Embryonic facial prominence (tissue), 1 donor: ENCODE measurements around the gene USP21.
A peak's percentile ranks its signal among the peaks of the same experiment; 100 is the strongest.
"Not testable (repeated sequence)": the region's sequence is repeated elsewhere in the genome, so short reads cannot be mapped to it uniquely, and the experiment has no call there.

Experiments used
- DNase-seq: peaks from one replicate; pipeline ENCODE4 v3.0.0-alpha.2; 2016; ENCODE audit errors: extremely low spot score

Gene USP21

GRCh38 chr1:161159087-161159912 lies at the start of gene USP21:
TSS of gene USP21 (plus strand) at chr1:161159500. CDS start at chr1:161160641, 1,141 bp downstream.
- DNase-seq = peak; percentile 92

GRCh38 chr1:161111117-161111516 lies 48.2 kb upstream of the USP21 start:
- no peak for DNase-seq

DNA sequence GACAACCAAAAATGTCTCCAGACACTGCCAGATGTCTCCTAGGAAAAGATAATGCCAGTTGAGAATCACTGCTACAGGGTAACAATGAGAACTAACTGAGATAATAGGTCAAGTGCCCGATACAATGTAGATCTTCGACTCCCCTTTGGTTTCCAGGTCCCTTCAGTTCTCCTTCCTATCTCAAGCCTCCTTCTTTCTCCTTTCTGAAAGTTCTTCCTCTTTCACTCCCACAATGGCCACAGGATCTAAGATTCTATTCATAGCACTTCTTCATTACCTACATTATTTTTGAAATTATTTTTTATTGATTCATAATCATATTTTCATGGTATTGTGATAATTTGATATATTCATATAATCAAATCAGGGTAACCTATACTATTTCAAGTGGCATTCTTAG lies 47.8 kb upstream of the USP21 start:
- DNase-seq = no peak

DNA sequence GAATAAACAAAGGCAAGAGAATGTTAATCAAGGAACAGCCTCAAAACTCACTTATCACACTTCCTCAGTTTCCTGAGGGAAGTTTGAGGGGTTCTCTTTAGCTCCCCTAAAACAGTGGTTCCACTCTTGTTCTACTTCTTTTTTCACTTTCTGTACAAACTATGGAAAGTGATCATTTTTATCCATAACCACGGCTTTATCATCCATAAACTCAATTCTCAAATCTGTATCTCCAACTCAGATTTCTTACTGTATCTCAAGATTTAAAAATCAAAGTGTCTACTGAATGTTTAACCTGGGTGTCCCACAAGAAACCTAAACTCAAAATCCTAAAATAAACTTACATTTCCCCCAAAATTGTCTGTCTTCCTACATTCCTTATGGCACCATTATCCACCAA lies 45.4 kb upstream of the USP21 start:
- no peak for DNase-seq

DNA sequence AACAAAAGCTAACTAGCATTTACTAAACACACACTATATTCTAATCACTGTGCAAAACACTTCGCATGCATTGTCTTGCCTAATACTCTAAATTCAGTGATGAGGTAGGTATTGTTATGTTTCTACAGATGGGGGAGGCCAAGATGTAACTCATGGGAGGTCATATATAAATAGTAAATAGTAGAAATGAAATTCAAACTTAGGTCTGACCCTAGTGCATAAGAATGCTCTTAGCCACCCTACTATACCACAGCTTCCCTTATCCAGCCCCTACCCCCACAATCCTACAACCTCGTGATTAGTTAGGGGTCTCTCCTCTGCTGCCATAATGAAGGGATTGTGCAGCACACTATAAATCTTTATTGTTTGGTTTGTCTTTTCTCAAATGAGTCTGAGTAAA lies 44.7 kb upstream of the USP21 start:
- no peak for DNase-seq

DNA sequence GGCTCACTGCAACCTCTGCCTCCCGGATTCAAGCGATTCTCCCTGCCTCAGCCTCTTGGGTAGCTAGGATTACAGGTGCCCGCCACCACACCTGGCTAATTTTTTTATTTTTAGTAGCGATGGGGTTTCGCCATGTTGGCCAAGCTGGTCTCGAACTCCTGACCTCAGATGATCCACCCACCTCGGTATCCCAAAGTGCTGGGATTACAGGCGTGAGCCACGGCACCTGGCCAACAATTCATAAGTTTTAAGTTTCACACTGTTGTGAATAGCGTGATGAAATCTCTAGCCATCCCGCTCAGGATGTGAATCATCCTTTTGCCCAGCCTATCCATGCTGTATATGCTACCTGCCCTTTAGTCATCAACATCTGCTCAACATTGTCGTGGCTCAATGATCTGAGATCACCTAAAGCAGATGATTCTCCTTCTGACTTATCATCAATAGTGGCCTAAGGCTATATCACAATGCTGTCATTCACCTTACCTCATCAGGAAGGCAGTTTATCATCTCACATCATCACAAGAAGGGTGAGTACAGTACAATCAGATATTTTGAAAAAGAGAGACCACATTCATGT lies 44.1 kb upstream of the USP21 start:
- no peak for DNase-seq

GRCh38 chr1:161115961-161116360 lies 43.3 kb upstream of the USP21 start:
- DNase-seq = not testable (repeated sequence)

GRCh38 chr1:161117759-161118581 lies 41.3 kb upstream of the USP21 start, which contains the start of the genes NIT1 and PFDN2:
TSS of gene NIT1 (plus strand) at chr1:161118105. CDS start at chr1:161118177, 72 bp downstream.
TSS of gene PFDN2 (minus strand) at chr1:161118037. CDS start at chr1:161118026, 11 bp downstream.
- DNase-seq = peak; percentile 71

GRCh38 chr1:161119092-161119903 lies 40.0 kb upstream of the USP21 start:
- DNase-seq = peak; percentile 68

- DNase-seq = no peak
These were observed 38.2 kb upstream of the USP21 start for GRCh38 chr1:161121042-161121650.

DNA sequence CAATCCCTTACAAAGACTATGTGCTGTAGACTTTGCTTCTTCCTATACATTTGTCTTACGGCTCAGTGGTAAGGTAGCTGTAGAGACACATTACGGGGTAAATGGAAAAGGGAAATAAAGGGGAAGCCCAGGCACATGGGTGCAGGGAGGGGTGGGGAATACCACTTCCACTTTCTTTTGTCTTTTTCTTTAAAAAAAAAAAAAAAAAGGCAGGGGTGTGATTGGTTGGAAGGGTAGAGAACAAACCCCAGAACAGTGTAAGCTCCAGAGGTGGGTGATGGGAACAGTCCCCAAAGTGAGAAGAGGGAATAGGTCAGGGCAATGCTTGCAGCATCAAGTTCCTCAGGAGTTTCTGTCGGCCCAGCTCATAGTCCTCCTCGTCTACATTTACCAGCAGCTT lies 37.5 kb upstream of the USP21 start:
- DNase-seq = no peak

DNA sequence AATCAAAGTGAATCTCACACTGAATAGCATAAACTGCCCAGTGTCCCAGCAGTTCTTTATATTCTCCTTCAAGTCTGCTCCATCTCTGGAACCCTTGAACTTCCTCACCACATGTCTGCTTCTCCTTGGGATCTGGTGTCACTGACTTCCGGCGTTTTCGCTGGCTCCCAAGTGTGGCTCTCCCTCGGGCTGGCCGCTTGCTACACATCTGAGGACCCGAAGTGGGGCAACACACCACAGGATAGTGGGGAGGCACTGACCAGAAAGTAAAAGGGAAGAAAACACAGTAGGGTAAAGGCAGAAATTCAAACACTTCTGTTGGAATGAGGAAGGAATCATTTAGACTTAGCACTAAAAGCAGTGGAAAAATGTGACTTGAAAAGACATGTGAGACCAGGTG lies 36.3 kb upstream of the USP21 start:
- DNase-seq = no peak

DNA sequence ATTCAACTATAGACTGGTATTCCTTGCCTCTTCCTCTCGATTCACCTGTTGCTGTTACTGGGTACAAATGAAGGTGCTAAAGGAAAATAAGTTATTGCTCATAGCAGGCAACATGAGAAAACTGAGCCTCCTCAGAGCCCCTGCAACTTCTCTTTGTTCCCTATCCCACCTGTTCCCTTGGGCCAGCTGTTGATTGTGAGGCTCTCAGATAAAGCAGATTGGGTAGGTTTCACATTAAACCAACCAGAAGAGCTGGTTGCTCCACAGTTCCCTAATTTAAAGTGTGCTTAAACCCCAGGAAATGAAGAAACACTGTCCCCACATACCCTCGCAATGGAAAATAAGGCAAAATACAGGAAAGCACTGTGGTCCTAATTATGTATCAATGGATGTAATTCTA lies 31.7 kb upstream of the USP21 start:
- no peak for DNase-seq

- no peak for DNase-seq
These were observed 30.5 kb upstream of the USP21 start for GRCh38 chr1:161128591-161129420.

DNA sequence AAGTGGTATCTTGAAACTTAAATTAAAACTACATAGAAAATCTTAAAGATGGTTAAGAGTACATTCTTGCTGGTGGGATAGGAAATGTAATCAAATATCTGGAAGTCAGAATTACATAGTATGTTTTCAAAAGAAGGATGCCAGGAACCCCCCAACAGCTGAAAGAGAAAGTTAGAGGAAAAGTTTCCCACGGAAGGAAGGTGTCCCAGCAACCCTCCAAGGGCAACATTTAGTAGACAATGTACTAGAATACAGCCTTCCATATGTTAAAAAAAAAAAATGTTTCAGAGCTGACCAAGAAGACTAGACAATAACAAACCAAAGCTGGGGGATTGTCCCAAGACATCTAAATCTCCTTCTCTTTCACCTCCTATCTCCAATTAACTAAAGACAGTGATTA lies 29.0 kb upstream of the USP21 start:
- DNase-seq = no peak

DNA sequence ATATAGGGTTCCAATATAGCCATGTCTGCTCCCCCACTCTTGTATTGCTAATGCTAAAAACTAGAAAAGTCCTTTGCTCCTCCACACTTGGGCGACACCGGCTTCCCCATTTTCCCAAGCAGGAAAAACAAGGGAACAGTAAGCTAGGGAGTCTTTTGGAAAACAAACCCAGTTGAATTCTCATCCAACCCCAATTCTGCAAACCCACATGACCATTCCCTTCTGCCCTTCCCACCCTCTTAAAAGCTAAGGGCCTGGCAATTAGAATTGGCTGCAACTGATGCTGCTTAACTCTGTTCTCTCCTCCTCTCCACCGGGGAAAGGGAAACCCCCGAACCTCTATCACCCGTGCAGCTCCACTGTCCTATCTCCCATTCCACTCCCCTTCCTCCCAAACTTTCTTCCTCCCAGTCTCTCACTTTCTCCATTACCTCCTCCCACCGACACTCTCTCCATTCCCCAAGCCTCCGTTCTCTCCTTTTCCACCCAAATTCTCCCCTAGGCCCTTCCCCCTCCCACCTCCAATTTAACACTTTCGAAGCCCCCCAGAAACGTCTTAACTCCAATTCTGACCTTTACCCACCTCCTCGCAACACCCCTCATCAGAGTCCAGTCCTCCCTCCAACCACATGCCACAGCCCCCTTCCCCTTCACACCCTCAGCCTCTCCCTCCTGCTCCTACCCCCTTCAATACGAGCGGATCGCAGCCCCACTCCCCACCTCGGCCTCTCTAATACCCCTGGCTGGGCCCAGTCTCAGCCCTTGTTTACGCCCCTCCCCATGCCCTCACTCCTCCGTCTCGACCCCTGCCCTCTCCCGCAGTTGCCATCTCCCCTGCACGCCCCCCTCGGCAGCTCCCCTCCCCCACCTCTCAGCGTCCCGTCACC lies 27.5 kb upstream of the USP21 start:
- DNase-seq = peak; percentile 14

DNA sequence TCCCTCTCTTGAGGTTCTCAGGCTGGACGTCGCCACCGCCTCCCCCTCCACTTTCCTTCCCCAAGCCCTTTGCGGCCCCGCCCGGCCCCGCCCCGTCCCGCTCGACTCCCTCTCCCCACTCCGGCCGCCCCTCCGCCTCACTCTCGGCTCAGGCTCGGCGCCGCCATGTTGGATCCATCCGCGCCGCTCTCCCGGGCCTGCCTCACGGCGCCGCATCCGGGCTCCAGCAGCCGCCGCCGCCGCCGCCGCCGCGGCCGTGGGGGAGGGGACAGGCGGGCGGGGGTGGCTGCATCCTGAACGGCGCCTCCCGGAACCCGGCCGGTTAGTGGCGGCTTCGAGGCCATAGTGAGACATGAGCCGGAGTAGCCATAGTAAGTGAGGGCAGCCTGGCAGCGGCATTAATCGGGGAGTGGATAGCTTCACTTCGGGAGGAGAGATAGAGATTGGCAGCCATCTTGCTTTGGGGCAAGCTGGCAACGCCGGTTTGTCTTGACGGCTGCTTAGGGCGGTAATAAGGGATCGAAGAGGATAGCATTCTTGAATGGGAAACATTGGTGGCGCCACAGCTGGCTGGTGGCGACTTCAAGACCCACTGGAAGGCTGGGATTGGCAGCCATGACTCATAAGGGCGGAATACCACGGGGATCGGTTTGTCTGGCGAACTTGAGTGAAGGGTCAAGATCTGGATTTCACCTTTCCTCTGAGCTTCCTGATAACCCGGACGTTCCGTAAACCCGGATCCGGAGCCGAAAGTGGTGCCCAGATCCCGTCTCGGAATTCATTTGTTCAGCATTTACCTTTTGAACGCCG lies 26.7 kb upstream of the USP21 start, which contains the start of gene DEDD:
Gene DEDD, minus strand, starts transcription at position 258 of the 810 bp plus-strand sequence. CDS start 8,205 bp downstream, outside the sequence.
- DNase-seq = peak; percentile 94

GRCh38 chr1:161133220-161133740 lies 26.0 kb upstream of the USP21 start:
- DNase-seq = no peak
